Measurements from ENCODE around the gene TYMS. TPM values are rescaled to one million over a fixed set of nuclear protein-coding genes. Genes with fewer than 3 reads are reported as not detected.

TYMS gene
- total and polyA plus RNA-seq, 9 of the 15 experiments (the other 6 are each of a cell fraction or from before 2014, with no cell fraction given) = 69.1 to 409 (median 175) TPM

GRCh38 chr18:617970-618504 is 39.4 kb upstream of the TYMS start (continued):
- TF ChIP-seq ARID3B (CRISPR knock-in tag; IDR thresholded peaks at IDR 0.05; ENCODE audit: borderline replicate concordance) (no peak), PHF20 (IDR thresholded peaks at IDR 0.05; ENCODE audit: partially characterized antibody) (no peak), NR3C1 (CRISPR knock-in tag; IDR thresholded peaks at IDR 0.05) (no peak), ZKSCAN1 (IDR thresholded peaks at IDR 0.05; ENCODE audit: low read depth, low read length) (no peak), OTX1 (CRISPR knock-in tag; IDR thresholded peaks at IDR 0.05) (no peak), GATAD2B (IDR thresholded peaks at IDR 0.05; ENCODE audit: borderline replicate concordance) (peak; percentile 60; the same call in 1 of the 2 replicates), MTF1 (CRISPR knock-in tag; IDR thresholded peaks at IDR 0.05; ENCODE audit: borderline replicate concordance) (no peak), ZNF23 (CRISPR knock-in tag; IDR thresholded peaks at IDR 0.05) (no peak), STAT6 (CRISPR knock-in tag; IDR thresholded peaks at IDR 0.05) (no peak), EWSR1 (IDR thresholded peaks at IDR 0.05; ENCODE audit: borderline replicate concordance, low read depth, partially characterized antibody) (no peak), SFPQ (IDR thresholded peaks at IDR 0.05; ENCODE audit: low read depth, low read length) (no peak), KHSRP (IDR thresholded peaks at IDR 0.05) (peak; percentile 87), BRF2 (IDR thresholded peaks at IDR 0.05; ENCODE audit: borderline replicate concordance, insufficient read depth, insufficient read length) (no peak), ZNF165 (CRISPR knock-in tag; IDR thresholded peaks at IDR 0.05; ENCODE audit: borderline replicate concordance) (no peak), TBP (optimal IDR thresholded peaks at IDR 0.05; ENCODE audit: low read depth, low read length) (no peak), DDX20 (tag; IDR thresholded peaks at IDR 0.05; ENCODE audit: low read depth) (no peak), POLR2G (IDR thresholded peaks at IDR 0.05; ENCODE audit: low read depth, low read length) (no peak), NCOA4 (IDR thresholded peaks at IDR 0.05; ENCODE audit: partially characterized antibody) (no peak), RFX5 (IDR thresholded peaks at IDR 0.05; ENCODE audit: low read depth, low read length) (no peak), TEAD4 (IDR thresholded peaks at IDR 0.05; ENCODE audit: low read length) (peak; percentile 100), TEAD4 (CRISPR knock-in tag; IDR thresholded peaks at IDR 0.05; ENCODE audit: borderline replicate concordance) (no peak), U2AF2 (optimal IDR thresholded peaks at IDR 0.05; ENCODE audit: low read depth, low read length) (no peak), PRPF4 (IDR thresholded peaks at IDR 0.05; ENCODE audit: insufficient read depth, low read depth, low read length, poor library complexity, severe bottlenecking) (no peak)
